DOHH2 (cell line): ENCODE results near the gene LRRN2.

Source experiments
- H3F3A ChIP-seq: fragments of 200-600 bp; sonication (generic), shearing (Covaris generic); 2 replicates; pipeline ENCODE4 v1.6.0; 2016; ENCODE audit warnings: antibody characterized with exemption, mild to moderate bottlenecking; ENCODE audit not compliant: control insufficient read depth, insufficient read depth
- H3K27ac ChIP-seq: fragments of 200-600 bp; sonication (generic); 2 replicates; pipeline ENCODE4 v1.5.1; 2014; ENCODE audit warnings: low read depth, mild to moderate bottlenecking, low read length, moderate library complexity
- H3K27me3 ChIP-seq: fragments of 200-600 bp; sonication (generic); 2 replicates; pipeline ENCODE4 v1.6.1; 2014; ENCODE audit warnings: mild to moderate bottlenecking, low read length, mixed read lengths; ENCODE audit not compliant: control insufficient read depth
- H3K36me3 ChIP-seq: fragments of 200-600 bp; sonication (generic); 2 replicates; pipeline ENCODE4 v1.6.1; 2014; ENCODE audit warnings: mild to moderate bottlenecking, low read length, moderate library complexity, mixed read lengths; ENCODE audit not compliant: control insufficient read depth
- H3K4me1 ChIP-seq: fragments of 200-600 bp; sonication (generic); 2 replicates; pipeline ENCODE4 v1.6.1; 2014; ENCODE audit warnings: mild to moderate bottlenecking, low read length, mixed read lengths; ENCODE audit not compliant: control insufficient read depth
- H3K4me2 ChIP-seq: fragments of 200-600 bp; sonication (generic); 2 replicates; pipeline ENCODE4 v1.6.0; 2014; ENCODE audit warnings: mild to moderate bottlenecking, low read length, moderate library complexity
- H3K4me3 ChIP-seq: fragments of 200-600 bp; sonication (generic); 2 replicates; pipeline ENCODE4 v1.5.1; 2014; ENCODE audit warnings: mild to moderate bottlenecking, low read length, mixed read lengths
- H3K79me2 ChIP-seq: fragments of 200-600 bp; sonication (generic); 2 replicates; pipeline ENCODE4 v1.6.1; 2014; ENCODE audit warnings: mild to moderate bottlenecking, low read length, mixed read lengths; ENCODE audit not compliant: control insufficient read depth
- H3K9me2 ChIP-seq: fragments of 200-600 bp; sonication (generic); replicated peaks from 2 replicates; pipeline ENCODE4 v1.6.1; 2014; ENCODE audit warnings: mild to moderate bottlenecking, low read length, mixed read lengths; ENCODE audit not compliant: control insufficient read depth
- H3K9me3 ChIP-seq: fragments of 200-600 bp; sonication (generic); 2 replicates; pipeline ENCODE4 v1.6.1; 2014; ENCODE audit warnings: antibody characterized with exemption, low read length, mixed read lengths; ENCODE audit not compliant: control insufficient read depth, insufficient read depth
- H4K20me1 ChIP-seq: fragments of 200-600 bp; sonication (generic); 2 replicates; pipeline ENCODE4 v1.6.0; 2014; ENCODE audit warnings: low read depth, mild to moderate bottlenecking, antibody characterized with exemption, low read length, moderate library complexity; ENCODE audit not compliant: control insufficient read depth, insufficient read depth
- EZH2phosphoT487 ChIP-seq: fragments of 200-600 bp; sonication (generic); IDR thresholded peaks from 2 replicates; pipeline ENCODE4 v1.6.1; 2017; ENCODE audit warnings: borderline replicate concordance, mild to moderate bottlenecking, antibody characterized with exemption, low read length, moderate library complexity, mixed read lengths
- TF ChIP-seq, protein P1 (sequence below): fragments of 200-600 bp; sonication (generic); IDR thresholded peaks from one replicate; pipeline ENCODE4 v1.5.1; 2014; ENCODE audit warnings: antibody characterized with exemption, mild to moderate bottlenecking, low read depth, low read length; ENCODE audit not compliant: poor library complexity, severe bottlenecking

The LRRN2 gene

DNA sequence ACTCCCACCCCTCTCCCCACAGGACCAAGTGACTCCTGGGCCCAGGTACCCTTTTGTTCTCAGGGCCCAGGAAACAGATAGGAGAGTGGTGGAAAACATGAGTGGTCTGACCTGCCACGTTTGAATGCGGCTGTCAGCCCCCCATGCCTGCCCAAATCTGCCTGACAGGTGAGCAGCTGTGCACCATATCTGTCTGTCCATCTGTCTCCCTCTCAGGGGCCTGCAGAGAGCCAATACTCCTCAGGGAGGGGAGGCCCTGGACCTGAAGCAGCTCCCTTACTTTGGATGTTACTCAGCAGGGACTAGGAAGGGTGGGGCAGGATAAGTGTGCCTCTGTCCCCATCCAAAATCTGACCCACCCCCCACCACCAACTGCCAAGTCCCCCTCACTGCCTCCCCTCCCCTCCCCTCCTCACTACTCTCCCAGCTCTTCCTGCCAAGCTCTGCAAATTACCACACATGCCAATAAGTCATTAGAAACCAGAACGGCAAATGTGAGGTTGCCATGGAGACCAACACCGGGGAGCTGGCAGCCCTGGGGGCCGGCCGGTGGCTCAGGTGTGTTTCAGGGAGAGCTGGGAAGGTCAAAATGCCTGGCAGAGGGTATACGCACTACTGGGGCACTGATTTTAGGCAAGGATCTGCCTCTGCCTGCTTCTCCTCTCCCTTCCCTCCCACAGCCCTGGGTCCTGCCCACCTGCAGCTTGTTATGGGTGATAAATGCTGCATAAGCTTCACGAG is 11.5 kb downstream of the LRRN2 start:
- no peaks in the 10 kb centered on the region for H3F3A ChIP-seq
- H3K4me3 ChIP-seq = no peak overlapping the region
- no peak for TF ChIP-seq EZH2phosphoT487
- TF ChIP-seq, protein P1, sequence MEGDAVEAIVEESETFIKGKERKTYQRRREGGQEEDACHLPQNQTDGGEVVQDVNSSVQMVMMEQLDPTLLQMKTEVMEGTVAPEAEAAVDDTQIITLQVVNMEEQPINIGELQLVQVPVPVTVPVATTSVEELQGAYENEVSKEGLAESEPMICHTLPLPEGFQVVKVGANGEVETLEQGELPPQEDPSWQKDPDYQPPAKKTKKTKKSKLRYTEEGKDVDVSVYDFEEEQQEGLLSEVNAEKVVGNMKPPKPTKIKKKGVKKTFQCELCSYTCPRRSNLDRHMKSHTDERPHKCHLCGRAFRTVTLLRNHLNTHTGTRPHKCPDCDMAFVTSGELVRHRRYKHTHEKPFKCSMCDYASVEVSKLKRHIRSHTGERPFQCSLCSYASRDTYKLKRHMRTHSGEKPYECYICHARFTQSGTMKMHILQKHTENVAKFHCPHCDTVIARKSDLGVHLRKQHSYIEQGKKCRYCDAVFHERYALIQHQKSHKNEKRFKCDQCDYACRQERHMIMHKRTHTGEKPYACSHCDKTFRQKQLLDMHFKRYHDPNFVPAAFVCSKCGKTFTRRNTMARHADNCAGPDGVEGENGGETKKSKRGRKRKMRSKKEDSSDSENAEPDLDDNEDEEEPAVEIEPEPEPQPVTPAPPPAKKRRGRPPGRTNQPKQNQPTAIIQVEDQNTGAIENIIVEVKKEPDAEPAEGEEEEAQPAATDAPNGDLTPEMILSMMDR = no peak
- no peaks in the 10 kb centered on the region for H4K20me1 ChIP-seq
- H3K4me2 ChIP-seq = no peak overlapping the region
- H3K4me1 ChIP-seq = no peaks in the 10 kb centered on the region
- no peaks in the 10 kb centered on the region for H3K9me3 ChIP-seq
- H3K36me3 ChIP-seq = no peaks in the 10 kb centered on the region
- peaks cover 51% of the 10 kb centered on the region for H3K27me3 ChIP-seq
- no peaks in the 10 kb centered on the region for H3K79me2 ChIP-seq
- no peak overlapping the region for H3K27ac ChIP-seq
- no peaks in the 10 kb centered on the region for H3K9me2 ChIP-seq

DNA sequence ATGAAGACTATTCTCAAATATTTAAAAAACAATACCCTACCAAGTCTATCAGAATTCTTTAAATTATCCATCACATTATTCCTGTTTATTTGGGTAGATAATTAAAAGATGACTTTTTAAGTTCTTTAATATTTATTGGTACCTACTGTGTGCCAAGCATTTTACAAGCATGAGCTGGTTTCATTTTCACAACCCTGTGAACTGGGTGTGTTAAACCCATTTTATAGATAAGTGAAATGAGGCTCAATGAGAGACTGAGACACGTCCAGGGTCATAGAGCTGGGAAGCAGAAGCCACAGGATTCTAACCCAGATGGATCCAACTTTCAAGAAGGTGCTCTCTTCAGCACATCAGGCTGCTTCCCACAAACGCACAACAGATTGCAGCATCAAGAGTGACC is 12.3 kb downstream of the LRRN2 start:
- Histone ChIP-seq H3K9me2 (no peaks in the 10 kb centered on the region), H3K36me3 (no peaks in the 10 kb centered on the region), H3K27ac (no peak overlapping the region), H3K9me3 (no peaks in the 10 kb centered on the region), H3K79me2 (no peaks in the 10 kb centered on the region), H3F3A (no peaks in the 10 kb centered on the region), H3K4me2 (no peak overlapping the region), H3K27me3 (peaks cover 47% of the 10 kb centered on the region), H3K4me3 (no peak overlapping the region), H3K4me1 (no peaks in the 10 kb centered on the region), H4K20me1 (no peaks in the 10 kb centered on the region)
- no peak for TF ChIP-seq EZH2phosphoT487
- TF ChIP-seq, protein P1 = no peak

DNA sequence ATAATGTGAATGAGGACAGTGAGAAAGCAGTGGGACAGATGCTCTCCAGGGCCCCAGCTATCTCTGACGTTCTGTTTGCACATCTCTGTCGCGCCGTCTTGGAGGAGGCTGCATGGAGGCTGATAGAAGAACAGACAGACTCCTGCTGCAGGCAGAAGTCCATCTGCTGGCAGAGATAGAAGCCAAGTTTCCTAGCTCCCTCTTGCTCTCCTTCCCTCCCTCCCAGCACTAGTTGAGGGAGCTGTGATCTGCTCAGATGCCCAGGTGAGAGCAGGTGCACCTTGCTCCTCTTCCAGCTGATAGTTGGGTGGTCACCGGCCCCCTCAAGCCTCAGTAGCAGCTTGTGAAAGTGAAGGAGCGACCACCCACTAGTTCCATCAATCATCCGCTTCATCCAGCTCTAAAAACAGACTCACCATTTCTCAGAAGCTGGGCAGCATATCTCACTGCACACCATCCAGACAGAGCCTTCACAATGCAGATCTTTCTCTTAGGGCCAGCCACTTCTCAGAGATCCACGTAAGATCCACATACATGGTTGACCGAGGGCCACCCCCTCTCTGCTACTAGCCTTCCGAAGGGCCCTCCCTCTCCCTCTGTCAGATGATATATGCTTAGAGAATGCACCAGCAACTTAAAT is 12.9 kb downstream of the LRRN2 start:
- no peaks in the 10 kb centered on the region for H4K20me1 ChIP-seq

More for the DNA sequence above, 12.9 kb downstream of the LRRN2 start:
- no peak overlapping the region for H3K4me2 ChIP-seq
- H3K4me1 ChIP-seq = no peaks in the 10 kb centered on the region
- no peak overlapping the region for H3K4me3 ChIP-seq
- peaks cover 51% of the 10 kb centered on the region for H3K27me3 ChIP-seq
- no peaks in the 10 kb centered on the region for H3F3A ChIP-seq
- H3K9me2 ChIP-seq = no peaks in the 10 kb centered on the region
- TF ChIP-seq, protein P1 = no peak
- TF ChIP-seq EZH2phosphoT487 = no peak
- H3K79me2 ChIP-seq = no peaks in the 10 kb centered on the region
- no peaks in the 10 kb centered on the region for H3K36me3 ChIP-seq
- H3K27ac ChIP-seq = no peak overlapping the region
- no peaks in the 10 kb centered on the region for H3K9me3 ChIP-seq
